Umbilical cord (tissue), 2 donors: ENCODE results near the gene MED25. TPM values are rescaled to one million over a fixed set of nuclear protein-coding genes. Genes with fewer than 3 reads are reported as not detected.

ENCODE experiments used
- DNase-seq: peaks from one replicate; pipeline ENCODE4 v3.0.0-alpha.2; 2015; ENCODE audit warnings: low spot score
- total RNA-seq: library from RNA; depleted of rRNA; stranded (reverse); fragments of >200 nt; gene quantifications from one replicate; pipeline ENCODE4 v1.2.3, GENCODE V29; 2014; ENCODE audit warnings: low replicate concordance; ENCODE audit not compliant: insufficient read depth

Gene MED25
- total RNA-seq, 1 donor from 2014 or later: 16.1 TPM

- no peak for DNase-seq
Measured at GRCh38 chr19:49843265-49843664, 25.2 kb downstream of the MED25 start.

- no peak for DNase-seq
Measured at GRCh38 chr19:49844138-49845095, 26.3 kb downstream of the MED25 start.

- DNase-seq: no peak
Measured at GRCh38 chr19:49845414-49845813, 27.3 kb downstream of the MED25 start.

GRCh38 chr19:49846408-49846807 lies 28.3 kb downstream of the MED25 start:
- no peak for DNase-seq

- no peak for DNase-seq
Measured at GRCh38 chr19:49847731-49848696, 29.9 kb downstream of the MED25 start.

GRCh38 chr19:49848938-49849337 lies 30.8 kb downstream of the MED25 start:
- DNase-seq: no peak

- no peak for DNase-seq
Measured at GRCh38 chr19:49849433-49850220, 31.5 kb downstream of the MED25 start.

- DNase-seq: no peak
Measured at GRCh38 chr19:49850221-49850486, 32.1 kb downstream of the MED25 start.

- peak; percentile 89 for DNase-seq
Measured at GRCh38 chr19:49850487-49851342, 32.6 kb downstream of the MED25 start, which contains the start of gene PTOV1. Gene PTOV1, plus strand, starts transcription at chr19:49851159.

- no peak for DNase-seq
Measured at GRCh38 chr19:49851456-49852259, 33.6 kb downstream of the MED25 start.

GRCh38 chr19:49852631-49853126 lies 34.6 kb downstream of the MED25 start:
- DNase-seq: no peak

GRCh38 chr19:49853852-49854377 lies 35.8 kb downstream of the MED25 start:
- no peak for DNase-seq

- no peak for DNase-seq
Measured at GRCh38 chr19:49854378-49855263, 36.5 kb downstream of the MED25 start.

GRCh38 chr19:49855277-49855675 lies 37.2 kb downstream of the MED25 start:
- no peak for DNase-seq

GRCh38 chr19:49855676-49856573 lies 37.8 kb downstream of the MED25 start:
- no peak for DNase-seq

- DNase-seq: no peak
Measured at GRCh38 chr19:49856574-49857021, 38.5 kb downstream of the MED25 start.
